NCI-H1105 treated with DMSO at 0.1 percent for 48 hours (cell line): ENCODE data around the gene BLMH.
"Not testable (repeated sequence)": the region's sequence is repeated elsewhere in the genome, so short reads cannot be mapped to it uniquely, and the experiment has no call there.

Experiments used
- DNase-seq: peaks from one replicate; lab custom pipeline; 2025; lab: John Stamatoyannopoulos, UW

Gene BLMH

GRCh38 chr17:30229012-30229411 is 62.7 kb downstream of the BLMH start:
- no peak for DNase-seq

- DNase-seq, result no peak
Measured at GRCh38 chr17:30228011-30228410, 63.7 kb downstream of the BLMH start.

- no peak for DNase-seq
Measured at GRCh38 chr17:30226878-30227277, 64.9 kb downstream of the BLMH start.

GRCh38 chr17:30225919-30226553 is 65.7 kb downstream of the BLMH start:
- no peak for DNase-seq

- DNase-seq, result no peak
Measured at GRCh38 chr17:30225112-30225511, 66.6 kb downstream of the BLMH start.

- DNase-seq, result no peak
Measured at GRCh38 chr17:30224419-30224960, 67.3 kb downstream of the BLMH start.

GRCh38 chr17:30222721-30223175 is 69.0 kb downstream of the BLMH start:
- DNase-seq, result no peak

- no peak for DNase-seq
Measured at GRCh38 chr17:30222251-30222650, 69.5 kb downstream of the BLMH start.

GRCh38 chr17:30221346-30221745 is 70.4 kb downstream of the BLMH start:
- no peak for DNase-seq

- DNase-seq, result no peak
Measured at GRCh38 chr17:30220414-30220813, 71.3 kb downstream of the BLMH start.

- DNase-seq, result no peak
Measured at GRCh38 chr17:30219833-30220232, 71.9 kb downstream of the BLMH start.

GRCh38 chr17:30219315-30219714 is 72.4 kb downstream of the BLMH start:
- no peak for DNase-seq

GRCh38 chr17:30218799-30219198 is 72.9 kb downstream of the BLMH start:
- no peak for DNase-seq

GRCh38 chr17:30217746-30218245 is 73.9 kb downstream of the BLMH start:
- no peak for DNase-seq

GRCh38 chr17:30217054-30217453 is 74.7 kb downstream of the BLMH start:
- no peak for DNase-seq

- DNase-seq, result no peak
Measured at GRCh38 chr17:30212750-30213149, 79.0 kb downstream of the BLMH start.

- DNase-seq, result no peak
Measured at GRCh38 chr17:30211371-30211770, 80.4 kb downstream of the BLMH start.

GRCh38 chr17:30210901-30211300 is 80.8 kb downstream of the BLMH start:
- no peak for DNase-seq

GRCh38 chr17:30210366-30210765 is 81.4 kb downstream of the BLMH start:
- no peak for DNase-seq

- no peak for DNase-seq
Measured at GRCh38 chr17:30209930-30210329, 81.8 kb downstream of the BLMH start.

- DNase-seq, result no peak
Measured at GRCh38 chr17:30208214-30208613, 83.5 kb downstream of the BLMH start.

GRCh38 chr17:30207655-30208054 is 84.1 kb downstream of the BLMH start:
- DNase-seq, result no peak

GRCh38 chr17:30203471-30203981 is 88.2 kb downstream of the BLMH start:
- DNase-seq, result no peak

- DNase-seq, result not testable (repeated sequence)
Measured at GRCh38 chr17:30200656-30201055, 91.1 kb downstream of the BLMH start.
